ENCODE data around the gene MAP7.

GRCh38 chr6:136409597-136409996 lies 140.6 kb downstream of the MAP7 start:
- no peak for TF ChIP-seq CTCF (IDR thresholded peaks at IDR 0.05 in 8 of 11, conservative IDR thresholded peaks at IDR 0.05 in 3 of 11)
- no peak for TF ChIP-seq POLR2A (IDR thresholded peaks at IDR 0.05)
- no peak for TF ChIP-seq POLR2AphosphoS5 (IDR thresholded peaks at IDR 0.05)
